PC-9 (cell line): ENCODE data around the gene MICAL3.

ENCODE experiments used
- EZH2 ChIP-seq: fragments of 200-600 bp; sonication (generic); IDR thresholded peaks from 2 replicates; pipeline ENCODE4 v1.8.0; 2017; ENCODE audit warnings: antibody characterized with exemption, low read depth
- TF ChIP-seq, protein P1 (sequence below): fragments of 200-600 bp; sonication (generic); conservative IDR thresholded peaks from 2 replicates; pipeline ENCODE4 v1.6.1; 2017; ENCODE audit warnings: mixed run types, antibody characterized with exemption, mild to moderate bottlenecking, moderate library complexity

DNA sequence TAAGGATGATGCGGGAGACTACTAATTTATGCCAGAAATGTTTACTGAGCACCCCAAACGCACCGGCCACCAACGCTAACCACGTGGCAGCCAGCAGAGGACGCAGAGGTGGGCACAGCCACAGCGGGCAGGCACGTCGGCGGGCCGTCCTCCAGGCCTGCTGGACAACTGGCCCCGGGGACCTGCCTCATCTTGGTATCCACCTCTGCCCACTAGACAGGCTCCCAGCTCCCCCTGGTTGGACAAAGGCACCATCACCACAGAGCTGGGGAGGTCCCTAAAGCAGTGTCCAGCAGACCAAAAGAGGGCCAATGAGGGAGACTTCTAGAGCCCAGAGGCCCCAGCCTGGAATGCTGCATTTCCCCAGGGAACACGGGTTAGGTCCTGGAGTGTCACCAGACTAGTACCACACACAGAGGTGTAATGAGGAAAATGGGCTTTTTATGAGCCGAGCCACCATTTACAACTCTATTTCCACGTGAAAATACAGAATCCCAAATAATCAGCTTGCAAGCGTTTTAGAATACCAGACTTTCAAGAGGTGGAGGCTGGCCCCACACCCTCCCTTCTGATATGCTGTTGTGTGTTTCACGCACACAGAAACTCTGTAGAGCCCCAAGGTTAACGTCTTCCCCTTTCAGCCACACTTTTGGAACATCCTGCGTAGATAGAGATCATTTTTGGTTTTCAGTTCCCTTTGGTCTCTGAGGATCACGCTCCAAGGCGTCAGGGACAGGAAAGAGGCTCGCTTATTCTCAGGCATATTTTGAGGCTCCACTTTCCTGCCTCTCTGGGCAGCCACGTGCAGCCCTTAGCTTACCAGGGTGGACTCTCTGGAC is 226.4 kb downstream of the MICAL3 start:
- TF ChIP-seq, protein P1, sequence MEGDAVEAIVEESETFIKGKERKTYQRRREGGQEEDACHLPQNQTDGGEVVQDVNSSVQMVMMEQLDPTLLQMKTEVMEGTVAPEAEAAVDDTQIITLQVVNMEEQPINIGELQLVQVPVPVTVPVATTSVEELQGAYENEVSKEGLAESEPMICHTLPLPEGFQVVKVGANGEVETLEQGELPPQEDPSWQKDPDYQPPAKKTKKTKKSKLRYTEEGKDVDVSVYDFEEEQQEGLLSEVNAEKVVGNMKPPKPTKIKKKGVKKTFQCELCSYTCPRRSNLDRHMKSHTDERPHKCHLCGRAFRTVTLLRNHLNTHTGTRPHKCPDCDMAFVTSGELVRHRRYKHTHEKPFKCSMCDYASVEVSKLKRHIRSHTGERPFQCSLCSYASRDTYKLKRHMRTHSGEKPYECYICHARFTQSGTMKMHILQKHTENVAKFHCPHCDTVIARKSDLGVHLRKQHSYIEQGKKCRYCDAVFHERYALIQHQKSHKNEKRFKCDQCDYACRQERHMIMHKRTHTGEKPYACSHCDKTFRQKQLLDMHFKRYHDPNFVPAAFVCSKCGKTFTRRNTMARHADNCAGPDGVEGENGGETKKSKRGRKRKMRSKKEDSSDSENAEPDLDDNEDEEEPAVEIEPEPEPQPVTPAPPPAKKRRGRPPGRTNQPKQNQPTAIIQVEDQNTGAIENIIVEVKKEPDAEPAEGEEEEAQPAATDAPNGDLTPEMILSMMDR: no peak
- TF ChIP-seq EZH2: no peak
